K562 (cell line): ENCODE measurements around the gene ANTKMT. TPM values are rescaled to one million over a fixed set of nuclear protein-coding genes. Genes with fewer than 3 reads are reported as not detected.

Experiments used
- BHLHE40 ChIP-seq: IDR thresholded peaks from 2 replicates; pipeline ENCODE4 v1.6.1; 2011; ENCODE audit warnings: low read length, improper control_type of control experiment
- CBFA2T3 ChIP-seq: fragments of 450-650 bp; IDR thresholded peaks from 2 replicates; pipeline ENCODE4 v1.6.1; 2017
- ZNF384 ChIP-seq: IDR thresholded peaks from 2 replicates; pipeline ENCODE4 v1.6.1; 2012; ENCODE audit warnings: low read depth, low read length, improper control_type of control experiment
- polyA plus RNA-seq, 8 experiments: library from polyadenylated mRNA; depleted of rRNA in 4 of 8; stranded (reverse) in 5 of 8; unstranded in 3 of 8; fragments of >200 nt; fragmentation: Nextera tagmentation in 2 of 8; fragmentation: Illumina TruSeq in 1 of 8; extraction: Ambion mirVana in 2 of 8; extraction: Trizol in 1 of 8; gene quantifications; 2 replicates each; pipeline versions ENCODE4 v1.2.1 to v1.2.3, GENCODE V29; 2011 to 2014; ENCODE audit warnings: inconsistent platforms in 1 of 8, missing spikeins in 1 of 8
- total RNA-seq, 7 experiments: library from RNA; depleted of rRNA in 6 of 7; stranded (reverse); fragments of >200 nt in 6 of 7; fragmentation: Illumina TruSeq in 2 of 7; extraction: Trizol in 2 of 7; gene quantifications; 2 replicates each; pipeline versions ENCODE4 v1.2.1 to v1.2.3, GENCODE V29; 2011 to 2021; ENCODE audit warnings: low replicate concordance in 1 of 7
- TF ChIP-seq, protein P1 (sequence below): fragments of 450-650 bp; IDR thresholded peaks from 2 replicates; pipeline ENCODE4 v1.6.1; 2016; ENCODE audit warnings: mild to moderate bottlenecking, moderate library complexity
- TF ChIP-seq, protein P2 (sequence below): sonication (generic); formaldehyde crosslinking; IDR thresholded peaks from 2 replicates; pipeline ENCODE4 v1.9.0; 2022; ENCODE audit warnings: mild to moderate bottlenecking, missing genetic modification reagents

Gene ANTKMT
- total and polyA plus RNA-seq, 9 of the 15 experiments (the other 6 are each of a cell fraction or from before 2014, with no cell fraction given), result 0.58 to 217 (median 19.1) TPM

DNA sequence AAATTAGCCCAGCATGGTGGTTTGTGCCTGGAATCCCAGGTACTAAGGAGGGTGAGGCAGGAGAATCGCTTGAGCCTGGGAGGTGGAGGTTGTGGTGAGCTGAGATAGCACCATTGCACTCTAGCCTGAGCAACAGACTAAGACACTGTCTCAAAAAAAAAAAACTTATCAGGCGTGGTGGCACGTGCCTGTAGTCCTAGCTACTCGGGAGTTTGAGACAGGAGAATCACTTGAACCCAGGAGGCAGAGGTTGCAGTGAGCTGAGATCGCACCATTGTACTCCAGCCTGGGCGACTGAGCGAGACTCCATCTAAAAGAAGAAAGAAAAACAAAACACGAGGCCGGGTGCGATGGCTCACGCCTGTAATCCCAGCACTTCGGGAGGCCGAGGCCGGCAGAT is 21.9 kb downstream of the ANTKMT start (continued):
- TF ChIP-seq, protein P1, sequence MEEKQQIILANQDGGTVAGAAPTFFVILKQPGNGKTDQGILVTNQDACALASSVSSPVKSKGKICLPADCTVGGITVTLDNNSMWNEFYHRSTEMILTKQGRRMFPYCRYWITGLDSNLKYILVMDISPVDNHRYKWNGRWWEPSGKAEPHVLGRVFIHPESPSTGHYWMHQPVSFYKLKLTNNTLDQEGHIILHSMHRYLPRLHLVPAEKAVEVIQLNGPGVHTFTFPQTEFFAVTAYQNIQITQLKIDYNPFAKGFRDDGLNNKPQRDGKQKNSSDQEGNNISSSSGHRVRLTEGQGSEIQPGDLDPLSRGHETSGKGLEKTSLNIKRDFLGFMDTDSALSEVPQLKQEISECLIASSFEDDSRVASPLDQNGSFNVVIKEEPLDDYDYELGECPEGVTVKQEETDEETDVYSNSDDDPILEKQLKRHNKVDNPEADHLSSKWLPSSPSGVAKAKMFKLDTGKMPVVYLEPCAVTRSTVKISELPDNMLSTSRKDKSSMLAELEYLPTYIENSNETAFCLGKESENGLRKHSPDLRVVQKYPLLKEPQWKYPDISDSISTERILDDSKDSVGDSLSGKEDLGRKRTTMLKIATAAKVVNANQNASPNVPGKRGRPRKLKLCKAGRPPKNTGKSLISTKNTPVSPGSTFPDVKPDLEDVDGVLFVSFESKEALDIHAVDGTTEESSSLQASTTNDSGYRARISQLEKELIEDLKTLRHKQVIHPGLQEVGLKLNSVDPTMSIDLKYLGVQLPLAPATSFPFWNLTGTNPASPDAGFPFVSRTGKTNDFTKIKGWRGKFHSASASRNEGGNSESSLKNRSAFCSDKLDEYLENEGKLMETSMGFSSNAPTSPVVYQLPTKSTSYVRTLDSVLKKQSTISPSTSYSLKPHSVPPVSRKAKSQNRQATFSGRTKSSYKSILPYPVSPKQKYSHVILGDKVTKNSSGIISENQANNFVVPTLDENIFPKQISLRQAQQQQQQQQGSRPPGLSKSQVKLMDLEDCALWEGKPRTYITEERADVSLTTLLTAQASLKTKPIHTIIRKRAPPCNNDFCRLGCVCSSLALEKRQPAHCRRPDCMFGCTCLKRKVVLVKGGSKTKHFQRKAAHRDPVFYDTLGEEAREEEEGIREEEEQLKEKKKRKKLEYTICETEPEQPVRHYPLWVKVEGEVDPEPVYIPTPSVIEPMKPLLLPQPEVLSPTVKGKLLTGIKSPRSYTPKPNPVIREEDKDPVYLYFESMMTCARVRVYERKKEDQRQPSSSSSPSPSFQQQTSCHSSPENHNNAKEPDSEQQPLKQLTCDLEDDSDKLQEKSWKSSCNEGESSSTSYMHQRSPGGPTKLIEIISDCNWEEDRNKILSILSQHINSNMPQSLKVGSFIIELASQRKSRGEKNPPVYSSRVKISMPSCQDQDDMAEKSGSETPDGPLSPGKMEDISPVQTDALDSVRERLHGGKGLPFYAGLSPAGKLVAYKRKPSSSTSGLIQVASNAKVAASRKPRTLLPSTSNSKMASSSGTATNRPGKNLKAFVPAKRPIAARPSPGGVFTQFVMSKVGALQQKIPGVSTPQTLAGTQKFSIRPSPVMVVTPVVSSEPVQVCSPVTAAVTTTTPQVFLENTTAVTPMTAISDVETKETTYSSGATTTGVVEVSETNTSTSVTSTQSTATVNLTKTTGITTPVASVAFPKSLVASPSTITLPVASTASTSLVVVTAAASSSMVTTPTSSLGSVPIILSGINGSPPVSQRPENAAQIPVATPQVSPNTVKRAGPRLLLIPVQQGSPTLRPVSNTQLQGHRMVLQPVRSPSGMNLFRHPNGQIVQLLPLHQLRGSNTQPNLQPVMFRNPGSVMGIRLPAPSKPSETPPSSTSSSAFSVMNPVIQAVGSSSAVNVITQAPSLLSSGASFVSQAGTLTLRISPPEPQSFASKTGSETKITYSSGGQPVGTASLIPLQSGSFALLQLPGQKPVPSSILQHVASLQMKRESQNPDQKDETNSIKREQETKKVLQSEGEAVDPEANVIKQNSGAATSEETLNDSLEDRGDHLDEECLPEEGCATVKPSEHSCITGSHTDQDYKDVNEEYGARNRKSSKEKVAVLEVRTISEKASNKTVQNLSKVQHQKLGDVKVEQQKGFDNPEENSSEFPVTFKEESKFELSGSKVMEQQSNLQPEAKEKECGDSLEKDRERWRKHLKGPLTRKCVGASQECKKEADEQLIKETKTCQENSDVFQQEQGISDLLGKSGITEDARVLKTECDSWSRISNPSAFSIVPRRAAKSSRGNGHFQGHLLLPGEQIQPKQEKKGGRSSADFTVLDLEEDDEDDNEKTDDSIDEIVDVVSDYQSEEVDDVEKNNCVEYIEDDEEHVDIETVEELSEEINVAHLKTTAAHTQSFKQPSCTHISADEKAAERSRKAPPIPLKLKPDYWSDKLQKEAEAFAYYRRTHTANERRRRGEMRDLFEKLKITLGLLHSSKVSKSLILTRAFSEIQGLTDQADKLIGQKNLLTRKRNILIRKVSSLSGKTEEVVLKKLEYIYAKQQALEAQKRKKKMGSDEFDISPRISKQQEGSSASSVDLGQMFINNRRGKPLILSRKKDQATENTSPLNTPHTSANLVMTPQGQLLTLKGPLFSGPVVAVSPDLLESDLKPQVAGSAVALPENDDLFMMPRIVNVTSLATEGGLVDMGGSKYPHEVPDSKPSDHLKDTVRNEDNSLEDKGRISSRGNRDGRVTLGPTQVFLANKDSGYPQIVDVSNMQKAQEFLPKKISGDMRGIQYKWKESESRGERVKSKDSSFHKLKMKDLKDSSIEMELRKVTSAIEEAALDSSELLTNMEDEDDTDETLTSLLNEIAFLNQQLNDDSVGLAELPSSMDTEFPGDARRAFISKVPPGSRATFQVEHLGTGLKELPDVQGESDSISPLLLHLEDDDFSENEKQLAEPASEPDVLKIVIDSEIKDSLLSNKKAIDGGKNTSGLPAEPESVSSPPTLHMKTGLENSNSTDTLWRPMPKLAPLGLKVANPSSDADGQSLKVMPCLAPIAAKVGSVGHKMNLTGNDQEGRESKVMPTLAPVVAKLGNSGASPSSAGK, result peak; percentile 90
- TF ChIP-seq, protein P2, sequence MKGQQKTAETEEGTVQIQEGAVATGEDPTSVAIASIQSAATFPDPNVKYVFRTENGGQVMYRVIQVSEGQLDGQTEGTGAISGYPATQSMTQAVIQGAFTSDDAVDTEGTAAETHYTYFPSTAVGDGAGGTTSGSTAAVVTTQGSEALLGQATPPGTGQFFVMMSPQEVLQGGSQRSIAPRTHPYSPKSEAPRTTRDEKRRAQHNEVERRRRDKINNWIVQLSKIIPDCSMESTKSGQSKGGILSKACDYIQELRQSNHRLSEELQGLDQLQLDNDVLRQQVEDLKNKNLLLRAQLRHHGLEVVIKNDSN (CRISPR knock-in tag), result peak; percentile 46
- TF ChIP-seq CBFA2T3 (peak; percentile 24; the same call in 1 of the 2 replicates), BHLHE40 (peak; percentile 82), ZNF384 (peak; percentile 76)
